ENCODE measurements around the gene POGK. TPM values are rescaled to one million over a fixed set of nuclear protein-coding genes. Genes with fewer than 3 reads are reported as not detected.

The POGK gene
- total RNA-seq, 1 donor from 2014 or later: 44.2 TPM

- no peak for FAIRE-seq
- Histone ChIP-seq H3K4me1 (ENCODE audit: insufficient read depth, low read length) (no peaks in the 10 kb centered on the region), H2AFZ (ENCODE audit: low read depth, low read length) (no peak overlapping the region), H3K9me3 (ENCODE audit: insufficient read depth, low read depth, low read length) (no peaks in the 10 kb centered on the region), H4K20me1 (ENCODE audit: insufficient read depth, low read length) (peaks cover 27% of the 10 kb centered on the region), H3K36me3 (ENCODE audit: insufficient read depth, low read length) (peaks cover 33% of the 10 kb centered on the region), H3K4me3 (ENCODE audit: insufficient read depth, low read depth, low read length) (no peak overlapping the region), H3K27me3 (ENCODE audit: insufficient read depth, low read length) (no peaks in the 10 kb centered on the region), H3K27ac (ENCODE audit: low read depth, low read length) (no peak overlapping the region), H3K4me2 (ENCODE audit: low read length) (no peak overlapping the region), H3K9ac (ENCODE audit: low read length) (no peak overlapping the region), H3K79me2 (ENCODE audit: insufficient read depth, low read length) (no peaks in the 10 kb centered on the region)
- H3K36me3 Mint-ChIP-seq (ENCODE audit: low read depth, unreplicated experiment): peaks cover 6% of the 10 kb centered on the region
- no peak overlapping the region for H3K4me3 Mint-ChIP-seq (ENCODE audit: unreplicated experiment)
- no peak for DNase-seq (ENCODE audit: low read depth)
- H3K4me1 Mint-ChIP-seq (ENCODE audit: low read depth, unreplicated experiment): peaks cover 6% of the 10 kb centered on the region
- H3K27ac Mint-ChIP-seq (ENCODE audit: unreplicated experiment): no peak overlapping the region
- H3K27me3 Mint-ChIP-seq (ENCODE audit: low read depth, unreplicated experiment): no peaks in the 10 kb centered on the region
- no peak for TF ChIP-seq CTCF (IDR thresholded peaks at IDR 0.05; ENCODE audit: insufficient read depth, low read depth, low read length)
- no peak for TF ChIP-seq EZH2 (IDR thresholded peaks at IDR 0.05; ENCODE audit: insufficient read depth, low read length)
- H3K9me3 Mint-ChIP-seq (ENCODE audit: unreplicated experiment): no peaks in the 10 kb centered on the region
These were observed 20.3 kb downstream of the POGK start for GRCh38 chr1:166859597-166859996.

- no peak for TF ChIP-seq EZH2 (IDR thresholded peaks at IDR 0.05; ENCODE audit: insufficient read depth, low read length)
- TF ChIP-seq CTCF (IDR thresholded peaks at IDR 0.05; ENCODE audit: insufficient read depth, low read depth, low read length): no peak
- Histone ChIP-seq H3K4me2 (ENCODE audit: low read length) (no peak overlapping the region), H3K27me3 (ENCODE audit: insufficient read depth, low read length) (no peaks in the 10 kb centered on the region), H3K4me3 (ENCODE audit: insufficient read depth, low read depth, low read length) (no peak overlapping the region), H4K20me1 (ENCODE audit: insufficient read depth, low read length) (peaks cover 24% of the 10 kb centered on the region), H3K36me3 (ENCODE audit: insufficient read depth, low read length) (peaks cover 12% of the 10 kb centered on the region), H3K79me2 (ENCODE audit: insufficient read depth, low read length) (peaks cover 14% of the 10 kb centered on the region), H3K27ac (ENCODE audit: low read depth, low read length) (no peak overlapping the region), H3K4me1 (ENCODE audit: insufficient read depth, low read length) (no peaks in the 10 kb centered on the region), H3K9me3 (ENCODE audit: insufficient read depth, low read depth, low read length) (no peaks in the 10 kb centered on the region), H3K9ac (ENCODE audit: low read length) (no peak overlapping the region), H2AFZ (ENCODE audit: low read depth, low read length) (no peak overlapping the region)
- Mint-ChIP-seq H3K36me3 (ENCODE audit: low read depth, unreplicated experiment) (peaks cover 10% of the 10 kb centered on the region), H3K4me1 (ENCODE audit: low read depth, unreplicated experiment) (peaks cover 12% of the 10 kb centered on the region), H3K9me3 (ENCODE audit: unreplicated experiment) (no peaks in the 10 kb centered on the region), H3K27me3 (ENCODE audit: low read depth, unreplicated experiment) (no peaks in the 10 kb centered on the region), H3K4me3 (ENCODE audit: unreplicated experiment) (no peak overlapping the region), H3K27ac (ENCODE audit: unreplicated experiment) (no peak overlapping the region)
- no peak for DNase-seq (ENCODE audit: low read depth)
- FAIRE-seq: no peak
These were observed 26.7 kb downstream of the POGK start for GRCh38 chr1:166865926-166866325.

GRCh38 chr1:166868639-166869038 is 29.4 kb downstream of the POGK start:
- Mint-ChIP-seq H3K9me3 (ENCODE audit: unreplicated experiment) (no peaks in the 10 kb centered on the region), H3K4me3 (ENCODE audit: unreplicated experiment) (no peak overlapping the region), H3K27me3 (ENCODE audit: low read depth, unreplicated experiment) (no peaks in the 10 kb centered on the region), H3K4me1 (ENCODE audit: low read depth, unreplicated experiment) (peaks cover 16% of the 10 kb centered on the region), H3K27ac (ENCODE audit: unreplicated experiment) (no peak overlapping the region), H3K36me3 (ENCODE audit: low read depth, unreplicated experiment) (peaks cover 8% of the 10 kb centered on the region)
- Histone ChIP-seq H2AFZ (ENCODE audit: low read depth, low read length) (no peak overlapping the region), H3K36me3 (ENCODE audit: insufficient read depth, low read length) (peaks cover 4% of the 10 kb centered on the region), H3K79me2 (ENCODE audit: insufficient read depth, low read length) (peaks cover 39% of the 10 kb centered on the region), H3K9ac (ENCODE audit: low read length) (no peak overlapping the region), H4K20me1 (ENCODE audit: insufficient read depth, low read length) (peaks cover 42% of the 10 kb centered on the region), H3K27ac (ENCODE audit: low read depth, low read length) (no peak overlapping the region), H3K4me2 (ENCODE audit: low read length) (no peak overlapping the region), H3K4me1 (ENCODE audit: insufficient read depth, low read length) (no peaks in the 10 kb centered on the region), H3K9me3 (ENCODE audit: insufficient read depth, low read depth, low read length) (no peaks in the 10 kb centered on the region), H3K27me3 (ENCODE audit: insufficient read depth, low read length) (no peaks in the 10 kb centered on the region), H3K4me3 (ENCODE audit: insufficient read depth, low read depth, low read length) (no peak overlapping the region)
- FAIRE-seq: no peak
- no peak for DNase-seq (ENCODE audit: low read depth)
- TF ChIP-seq CTCF (IDR thresholded peaks at IDR 0.05; ENCODE audit: insufficient read depth, low read depth, low read length): no peak
- TF ChIP-seq EZH2 (IDR thresholded peaks at IDR 0.05; ENCODE audit: insufficient read depth, low read length): no peak
